GM21528 (cell line): ENCODE measurements around the gene SLC22A3.
"Not testable (repeated sequence)": the region's sequence is repeated elsewhere in the genome, so short reads cannot be mapped to it uniquely, and the experiment has no call there.

Source experiments
- ATAC-seq: cut with Tn5 transposase; IDR thresholded peaks from one replicate; pipeline ENCODE4 v1.9.1; 2021; ENCODE audit warnings: mild to moderate bottlenecking, moderate library complexity; ENCODE audit not compliant: unreplicated experiment, low FRiP score

SLC22A3 gene

GRCh38 chr6:160435935-160436334, 87.8 kb downstream of the SLC22A3 start:
- ATAC-seq, result no peak

- ATAC-seq, result no peak
Observed at GRCh38 chr6:160437154-160437553, 89.0 kb downstream of the SLC22A3 start.

GRCh38 chr6:160437775-160438174, 89.6 kb downstream of the SLC22A3 start:
- no peak for ATAC-seq

GRCh38 chr6:160438481-160438880, 90.3 kb downstream of the SLC22A3 start:
- no peak for ATAC-seq

- ATAC-seq, result no peak
Observed at GRCh38 chr6:160439751-160440150, 91.6 kb downstream of the SLC22A3 start.

GRCh38 chr6:160442151-160442550, 94.0 kb downstream of the SLC22A3 start:
- no peak for ATAC-seq

- no peak for ATAC-seq
Observed at GRCh38 chr6:160445130-160445529, 97.0 kb downstream of the SLC22A3 start.

GRCh38 chr6:160447350-160447749, 99.2 kb downstream of the SLC22A3 start:
- ATAC-seq, result no peak

- not testable (repeated sequence) for ATAC-seq
Observed at GRCh38 chr6:160449787-160450186, 101.6 kb downstream of the SLC22A3 start.

- ATAC-seq, result no peak
Observed at GRCh38 chr6:160450849-160451248, 102.7 kb downstream of the SLC22A3 start.

- ATAC-seq, result no peak
Observed at GRCh38 chr6:160454303-160454702, 106.1 kb downstream of the SLC22A3 start.

GRCh38 chr6:160455081-160455480, 106.9 kb downstream of the SLC22A3 start:
- no peak for ATAC-seq

GRCh38 chr6:160455541-160456213, 107.5 kb downstream of the SLC22A3 start:
- ATAC-seq, result peak; percentile 76

GRCh38 chr6:160456214-160456546, 108.0 kb downstream of the SLC22A3 start:
- no peak for ATAC-seq

- no peak for ATAC-seq
Observed at GRCh38 chr6:160457823-160458222, 109.6 kb downstream of the SLC22A3 start.

- no peak for ATAC-seq
Observed at GRCh38 chr6:160461641-160462040, 113.5 kb downstream of the SLC22A3 start.

GRCh38 chr6:160462116-160462515, 113.9 kb downstream of the SLC22A3 start:
- peak; percentile 22 for ATAC-seq

- ATAC-seq, result peak; percentile 98
Observed at GRCh38 chr6:160462551-160463109, 114.5 kb downstream of the SLC22A3 start.

- ATAC-seq, result no peak
Observed at GRCh38 chr6:160464744-160465143, 116.6 kb downstream of the SLC22A3 start.

GRCh38 chr6:160467261-160467871, 119.2 kb downstream of the SLC22A3 start:
- ATAC-seq, result not testable (repeated sequence)

GRCh38 chr6:160469153-160469552, 121.0 kb downstream of the SLC22A3 start:
- no peak for ATAC-seq

GRCh38 chr6:160476056-160476455, 127.9 kb downstream of the SLC22A3 start:
- ATAC-seq, result not testable (repeated sequence)
